Measurements from ENCODE around the gene RCL1.
A peak's percentile ranks its signal among the peaks of the same experiment; 100 is the strongest.
"Not testable (repeated sequence)": the region's sequence is repeated elsewhere in the genome, so short reads cannot be mapped to it uniquely, and the experiment has no call there.

The RCL1 gene

DNA sequence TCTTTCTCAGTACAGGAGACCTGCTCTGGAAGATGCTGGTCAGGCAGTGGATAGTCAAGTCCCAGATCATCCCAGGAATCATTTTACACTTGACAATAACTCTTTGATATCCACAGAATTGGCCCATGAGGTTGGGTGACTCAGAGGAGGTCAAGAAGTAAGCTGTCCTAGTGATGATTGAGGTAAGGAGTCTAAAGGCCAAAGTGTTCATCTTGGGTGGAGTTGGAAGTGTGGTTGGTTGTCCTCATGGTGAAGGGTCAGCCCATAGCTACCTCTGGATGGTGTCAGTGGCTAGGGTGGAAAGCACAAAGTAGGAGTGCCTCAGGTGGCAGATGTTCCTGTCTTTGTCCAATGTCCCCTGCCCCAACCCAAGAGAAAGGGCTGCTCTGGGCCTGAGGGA lies 24.1 kb upstream of the RCL1 start:
- H3K9me3 Mint-ChIP-seq = no peaks in the 10 kb centered on the region
- no peak for DNase-seq (ENCODE audit: low spot score)
- no peak overlapping the region for H3K27ac Mint-ChIP-seq
- H3K27me3 Mint-ChIP-seq (ENCODE audit: low read depth) = no peaks in the 10 kb centered on the region
- peaks cover 11% of the 10 kb centered on the region for H3K4me1 Mint-ChIP-seq (ENCODE audit: low read depth)
- H3K4me3 Mint-ChIP-seq = no peak overlapping the region
- no peaks in the 10 kb centered on the region for H3K36me3 Mint-ChIP-seq (ENCODE audit: low read depth)

DNA sequence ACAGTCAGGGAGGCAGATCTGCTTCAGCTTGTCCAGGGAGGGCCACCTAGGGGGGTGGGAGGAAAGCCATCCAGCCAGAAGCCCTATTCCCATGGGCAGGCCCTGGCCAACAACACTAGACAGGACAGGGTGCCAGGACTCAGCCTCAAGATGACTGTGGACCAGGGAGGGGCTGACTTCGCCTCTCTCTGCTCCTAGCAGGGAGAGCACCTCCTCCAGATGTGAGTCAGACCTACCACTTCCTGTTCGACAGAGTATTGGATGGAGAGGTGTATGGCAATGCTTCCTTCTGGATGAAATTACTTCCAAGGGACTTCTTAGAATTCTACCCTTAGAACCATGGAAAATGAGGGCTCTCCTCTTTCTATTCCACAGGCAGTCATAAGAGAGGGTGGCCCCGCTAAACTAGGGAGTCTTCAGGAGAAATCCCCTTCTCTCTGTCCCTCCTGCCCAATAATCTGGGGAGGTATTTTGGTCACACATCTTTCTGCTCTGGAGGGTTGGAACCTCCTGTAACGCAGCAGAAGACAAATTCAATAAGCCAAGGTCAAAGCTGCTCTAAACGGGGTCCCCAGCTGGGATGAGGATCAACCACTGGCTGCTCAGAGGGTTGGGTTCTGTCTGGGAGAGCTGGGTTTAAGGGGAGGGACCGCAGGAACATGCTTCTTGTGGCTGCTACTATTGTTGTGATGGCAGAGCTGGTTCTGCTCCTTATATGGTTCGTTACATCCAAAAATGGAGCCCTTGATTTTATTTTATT lies 23.2 kb upstream of the RCL1 start:
- no peak overlapping the region for H3K4me3 Mint-ChIP-seq
- no peaks in the 10 kb centered on the region for H3K27me3 Mint-ChIP-seq (ENCODE audit: low read depth)
- DNase-seq (ENCODE audit: low spot score) = no peak
- H3K4me1 Mint-ChIP-seq (ENCODE audit: low read depth) = peaks cover 10% of the 10 kb centered on the region
- H3K9me3 Mint-ChIP-seq = no peaks in the 10 kb centered on the region
- H3K27ac Mint-ChIP-seq = no peak overlapping the region
- no peaks in the 10 kb centered on the region for H3K36me3 Mint-ChIP-seq (ENCODE audit: low read depth)

DNA sequence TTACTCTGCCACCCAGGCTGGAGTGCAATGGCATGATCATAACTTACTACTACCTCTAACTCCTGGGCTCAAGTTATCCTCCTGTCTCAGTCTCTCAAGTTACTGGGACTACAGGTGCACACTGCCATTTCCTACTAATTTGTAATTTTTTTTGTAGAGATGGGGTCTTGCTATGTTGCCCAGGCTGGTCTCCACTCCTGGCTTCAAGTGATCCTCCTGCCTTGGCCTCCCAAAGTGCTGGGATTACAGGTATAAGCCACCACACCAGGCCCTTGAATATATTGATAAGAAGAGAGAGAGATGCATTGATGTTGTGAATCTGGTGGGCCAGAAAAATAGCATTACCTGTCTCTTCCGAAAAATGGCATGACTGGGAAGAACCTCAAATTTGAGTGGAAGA lies 21.0 kb upstream of the RCL1 start:
- Mint-ChIP-seq H3K4me1 (ENCODE audit: low read depth) (peaks cover 10% of the 10 kb centered on the region), H3K27me3 (ENCODE audit: low read depth) (peaks cover 4% of the 10 kb centered on the region), H3K4me3 (no peak overlapping the region), H3K9me3 (no peaks in the 10 kb centered on the region), H3K27ac (no peak overlapping the region), H3K36me3 (ENCODE audit: low read depth) (no peaks in the 10 kb centered on the region)
- no peak for DNase-seq (ENCODE audit: low spot score)

DNA sequence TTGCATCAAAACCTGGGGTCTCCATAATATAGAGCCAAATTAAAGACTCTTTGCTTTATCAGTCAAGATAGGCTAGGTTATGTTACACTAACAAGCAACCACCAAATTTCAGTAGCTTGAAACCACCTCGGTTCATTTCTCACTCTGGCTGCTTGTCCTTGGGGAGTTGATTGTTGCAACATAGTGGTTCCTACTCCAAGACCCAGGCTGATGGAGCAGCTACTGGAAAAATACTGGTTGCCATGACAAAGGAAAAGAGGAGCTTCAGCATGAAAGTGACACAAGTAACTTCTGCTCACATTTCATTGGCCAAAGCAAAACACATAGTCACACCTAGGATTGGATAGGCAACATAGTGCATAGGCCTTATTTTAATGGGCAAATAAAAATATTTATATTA lies 18.5 kb upstream of the RCL1 start:
- Mint-ChIP-seq H3K27ac (no peak overlapping the region), H3K4me1 (ENCODE audit: low read depth) (peaks cover 4% of the 10 kb centered on the region), H3K4me3 (no peak overlapping the region), H3K36me3 (ENCODE audit: low read depth) (no peaks in the 10 kb centered on the region), H3K27me3 (ENCODE audit: low read depth) (peaks cover 4% of the 10 kb centered on the region), H3K9me3 (no peaks in the 10 kb centered on the region)
- no peak for DNase-seq (ENCODE audit: low spot score)

DNA sequence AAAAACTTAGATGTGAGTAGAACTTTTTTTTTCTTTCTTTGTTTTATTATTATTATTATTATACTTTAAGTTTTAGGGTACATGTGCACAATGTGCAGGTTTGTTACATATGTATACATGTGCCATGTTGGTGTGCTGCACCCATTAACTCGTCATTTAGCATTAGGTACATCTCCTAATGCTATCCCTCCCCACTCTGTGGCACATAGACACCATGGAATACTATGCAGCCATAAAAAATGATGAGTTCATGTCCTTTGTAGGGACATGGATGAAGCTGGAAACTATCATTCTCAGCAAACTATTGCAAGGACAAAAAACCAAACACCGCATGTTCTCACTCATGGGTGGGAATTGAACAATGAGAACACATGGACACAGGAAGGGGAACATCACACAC lies 17.8 kb upstream of the RCL1 start:
- not testable (repeated sequence) for H3K9me3 Mint-ChIP-seq; DNase-seq (ENCODE audit: low spot score); H3K27me3 Mint-ChIP-seq (ENCODE audit: low read depth); H3K36me3 Mint-ChIP-seq (ENCODE audit: low read depth); H3K4me3 Mint-ChIP-seq; H3K4me1 Mint-ChIP-seq (ENCODE audit: low read depth); H3K27ac Mint-ChIP-seq

DNA sequence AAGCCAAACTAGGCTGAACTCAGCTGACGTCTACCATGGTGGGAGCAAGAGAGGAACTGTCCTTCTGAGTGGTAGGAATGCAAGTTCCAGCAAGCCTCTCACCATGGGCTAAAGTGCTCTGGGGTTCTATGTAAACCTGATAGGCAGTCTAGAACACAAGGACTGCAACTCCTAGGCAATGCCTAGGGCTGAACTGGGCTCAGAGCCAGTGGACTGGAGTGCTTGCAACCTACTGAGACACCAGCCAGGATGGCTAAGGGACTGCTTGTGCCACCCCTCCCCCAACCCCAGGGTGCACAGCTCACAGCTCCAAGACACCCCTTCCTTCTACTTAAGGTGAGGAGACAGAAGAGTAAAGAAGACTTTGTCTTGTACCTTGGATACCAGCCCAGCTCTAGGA lies 12.1 kb upstream of the RCL1 start:
- H3K4me3 Mint-ChIP-seq = no peak overlapping the region
- peaks cover 2% of the 10 kb centered on the region for H3K4me1 Mint-ChIP-seq (ENCODE audit: low read depth)
- no peaks in the 10 kb centered on the region for H3K36me3 Mint-ChIP-seq (ENCODE audit: low read depth)
- no peaks in the 10 kb centered on the region for H3K9me3 Mint-ChIP-seq
- H3K27ac Mint-ChIP-seq = no peak overlapping the region
- no peak for DNase-seq (ENCODE audit: low spot score)
- H3K27me3 Mint-ChIP-seq (ENCODE audit: low read depth) = peaks cover 19% of the 10 kb centered on the region

DNA sequence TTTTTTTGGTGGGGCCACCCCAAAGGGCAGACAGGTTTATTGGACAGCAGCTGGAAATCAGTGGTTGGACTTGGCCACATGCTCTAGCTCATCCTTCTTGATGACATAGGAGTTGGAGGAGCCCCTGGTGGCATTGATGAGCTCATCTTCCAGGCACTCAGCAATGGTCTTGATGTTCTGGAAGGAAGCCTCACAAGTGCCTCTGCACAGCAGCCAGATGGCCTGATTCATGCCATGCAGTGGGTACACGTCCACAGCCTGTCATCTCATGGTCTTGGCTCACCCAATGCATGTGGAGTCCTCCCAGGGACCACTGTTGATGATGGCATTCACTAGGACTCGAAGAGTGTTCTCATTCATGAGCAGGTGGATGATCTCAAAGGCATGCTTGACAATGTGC lies 11.3 kb upstream of the RCL1 start:
- peaks cover 2% of the 10 kb centered on the region for H3K4me1 Mint-ChIP-seq (ENCODE audit: low read depth)
- H3K27me3 Mint-ChIP-seq (ENCODE audit: low read depth) = peaks cover 18% of the 10 kb centered on the region
- no peak overlapping the region for H3K27ac Mint-ChIP-seq
- no peak for DNase-seq (ENCODE audit: low spot score)
- no peaks in the 10 kb centered on the region for H3K9me3 Mint-ChIP-seq
- H3K4me3 Mint-ChIP-seq = no peak overlapping the region
- no peaks in the 10 kb centered on the region for H3K36me3 Mint-ChIP-seq (ENCODE audit: low read depth)

DNA sequence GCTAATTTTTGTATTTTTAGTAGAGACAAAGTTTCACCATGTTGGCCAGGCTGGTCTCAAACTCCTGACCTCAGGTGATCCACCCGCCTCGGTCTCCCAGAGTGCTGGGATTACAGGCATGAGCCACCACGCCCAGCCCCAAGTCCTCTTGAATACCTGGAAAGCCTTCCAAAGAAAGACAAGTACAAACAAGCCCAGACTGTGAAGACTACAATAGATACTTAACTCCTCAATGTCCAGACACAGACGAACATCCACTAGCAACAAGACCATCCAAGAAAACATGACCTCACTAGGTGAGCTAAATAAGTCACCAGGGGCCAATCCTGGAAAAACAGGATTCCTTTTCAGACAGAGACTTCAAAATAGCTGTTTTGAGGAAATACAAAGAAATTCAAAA lies 9.6 kb upstream of the RCL1 start:
- not testable (repeated sequence) for H3K9me3 Mint-ChIP-seq; H3K36me3 Mint-ChIP-seq (ENCODE audit: low read depth); DNase-seq (ENCODE audit: low spot score); H3K27ac Mint-ChIP-seq; H3K4me1 Mint-ChIP-seq (ENCODE audit: low read depth); H3K4me3 Mint-ChIP-seq
- peaks cover 23% of the 10 kb centered on the region for H3K27me3 Mint-ChIP-seq (ENCODE audit: low read depth)

DNA sequence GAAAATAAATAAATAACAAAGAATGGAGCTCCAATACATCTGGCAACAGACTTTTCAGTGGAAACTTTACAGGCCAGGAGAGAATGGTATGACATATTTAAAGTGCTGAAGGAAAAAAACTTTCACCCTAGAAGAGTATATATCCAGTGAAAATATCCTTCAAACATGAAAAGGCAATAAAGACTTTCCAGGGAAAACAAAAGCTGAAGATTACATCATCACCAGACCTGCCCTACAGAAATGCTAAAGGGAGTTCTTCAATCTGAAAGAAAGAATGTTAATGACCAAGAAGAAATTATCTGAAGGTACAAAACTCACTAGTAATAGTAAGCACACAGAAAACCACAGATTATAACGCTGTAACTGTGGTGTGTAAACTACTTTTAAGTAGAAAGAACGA lies 8.3 kb upstream of the RCL1 start:
- DNase-seq (ENCODE audit: low spot score) = no peak
- H3K27me3 Mint-ChIP-seq (ENCODE audit: low read depth) = peaks cover 22% of the 10 kb centered on the region
- no peaks in the 10 kb centered on the region for H3K36me3 Mint-ChIP-seq (ENCODE audit: low read depth)
- no peak overlapping the region for H3K27ac Mint-ChIP-seq
- no peak overlapping the region for H3K4me3 Mint-ChIP-seq
- H3K4me1 Mint-ChIP-seq (ENCODE audit: low read depth) = peaks cover 7% of the 10 kb centered on the region
- H3K9me3 Mint-ChIP-seq = no peaks in the 10 kb centered on the region

DNA sequence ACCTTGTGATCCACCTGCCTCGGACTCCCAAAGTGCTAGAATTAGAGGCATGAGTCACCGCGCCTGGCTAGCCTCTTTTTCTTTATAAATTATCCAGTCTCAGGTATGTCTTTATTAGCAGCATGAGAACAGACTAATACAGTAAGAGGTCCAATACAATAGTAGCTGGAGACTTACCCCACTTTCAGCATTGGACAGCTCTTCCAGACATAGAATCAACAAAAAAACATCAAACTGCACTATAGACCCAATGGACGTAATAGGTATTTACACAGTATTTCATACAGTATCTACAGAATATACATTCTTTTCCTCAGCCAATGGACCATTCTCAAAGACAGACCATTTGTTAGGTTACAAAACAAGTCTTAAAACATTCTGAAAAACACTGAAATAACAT lies 6.1 kb upstream of the RCL1 start:
- Mint-ChIP-seq H3K36me3 (ENCODE audit: low read depth) (no peaks in the 10 kb centered on the region), H3K27ac (no peak overlapping the region), H3K4me3 (no peak overlapping the region), H3K4me1 (ENCODE audit: low read depth) (peaks cover 15% of the 10 kb centered on the region), H3K27me3 (ENCODE audit: low read depth) (peaks cover 16% of the 10 kb centered on the region), H3K9me3 (no peaks in the 10 kb centered on the region)
- DNase-seq (ENCODE audit: low spot score) = no peak

DNA sequence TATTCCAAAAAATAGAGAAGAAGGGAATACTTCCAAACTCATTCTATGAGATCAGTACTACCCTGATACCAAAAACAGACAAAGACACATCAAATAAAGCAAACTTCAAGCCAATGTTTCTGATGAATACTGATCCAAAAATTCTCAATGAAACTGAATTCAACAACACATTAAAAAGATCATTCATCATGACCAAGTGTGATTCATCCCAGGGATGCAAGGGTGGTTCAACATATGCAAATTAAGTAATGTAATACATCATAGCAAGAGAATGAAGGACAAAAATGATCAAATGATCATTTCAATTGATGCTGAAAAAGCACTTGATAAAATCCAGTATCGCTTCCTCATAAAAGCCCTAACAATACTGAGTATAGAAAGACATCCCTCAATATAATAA lies 4.9 kb upstream of the RCL1 start:
- Mint-ChIP-seq H3K27me3 (ENCODE audit: low read depth) (peaks cover 16% of the 10 kb centered on the region), H3K27ac (no peak overlapping the region), H3K4me3 (no peak overlapping the region), H3K36me3 (ENCODE audit: low read depth) (no peaks in the 10 kb centered on the region), H3K4me1 (ENCODE audit: low read depth) (peaks cover 22% of the 10 kb centered on the region), H3K9me3 (no peaks in the 10 kb centered on the region)
- no peak for DNase-seq (ENCODE audit: low spot score)

DNA sequence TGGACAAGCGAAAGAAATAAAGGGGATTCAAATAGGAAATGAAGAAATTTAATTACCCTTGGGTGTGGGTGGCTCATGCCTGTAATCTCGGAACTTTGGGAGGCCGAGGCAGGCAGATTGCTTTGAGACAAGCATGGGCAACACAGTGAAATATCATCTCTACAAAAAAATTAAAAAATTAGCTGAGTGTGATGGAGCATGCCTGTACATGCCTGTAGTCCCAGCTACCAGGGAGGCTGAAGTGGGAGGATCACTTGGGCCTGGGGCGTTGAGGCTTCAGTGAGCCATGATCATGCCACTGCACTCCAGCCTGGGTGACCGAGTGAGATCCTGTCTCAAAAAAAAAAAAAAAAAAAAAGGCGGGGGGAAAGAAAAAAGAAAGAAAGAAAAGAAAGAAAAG lies 4.0 kb upstream of the RCL1 start:
- DNase-seq (ENCODE audit: low spot score) = no peak
- peaks cover 22% of the 10 kb centered on the region for H3K4me1 Mint-ChIP-seq (ENCODE audit: low read depth)
- no peak overlapping the region for H3K27ac Mint-ChIP-seq
- no peak overlapping the region for H3K4me3 Mint-ChIP-seq
- H3K27me3 Mint-ChIP-seq (ENCODE audit: low read depth) = peaks cover 12% of the 10 kb centered on the region
- no peaks in the 10 kb centered on the region for H3K9me3 Mint-ChIP-seq
- no peaks in the 10 kb centered on the region for H3K36me3 Mint-ChIP-seq (ENCODE audit: low read depth)

DNA sequence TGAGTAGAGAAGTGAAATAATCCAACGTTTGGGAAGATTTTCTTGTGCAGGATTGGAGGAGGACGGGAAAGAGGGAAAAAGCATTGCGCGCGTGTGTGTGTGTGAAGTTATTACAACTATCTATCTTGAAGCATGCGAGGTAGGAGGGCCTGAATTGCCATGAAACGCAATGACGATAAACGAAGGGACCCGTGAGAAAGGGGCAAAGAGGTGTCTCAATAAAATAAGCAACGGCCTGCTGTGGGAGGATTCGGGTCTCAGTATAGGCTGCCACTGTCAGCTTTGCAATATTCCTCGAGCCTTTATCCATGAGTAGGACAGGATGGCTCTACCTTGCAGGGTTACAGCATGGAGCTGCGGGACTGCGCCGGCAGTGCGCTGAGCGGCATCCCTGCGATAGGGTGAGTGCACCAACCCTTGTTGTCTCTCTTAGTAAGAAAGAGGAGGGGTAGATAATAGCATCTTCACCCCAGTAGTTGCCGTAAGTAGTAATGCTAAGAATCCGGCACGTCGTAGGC lies 631 bp upstream of the RCL1 start:
- Mint-ChIP-seq H3K4me3 (peak overlapping the region; percentile 79), H3K9me3 (no peaks in the 10 kb centered on the region), H3K4me1 (ENCODE audit: low read depth) (peaks cover 30% of the 10 kb centered on the region), H3K36me3 (ENCODE audit: low read depth) (peaks cover 4% of the 10 kb centered on the region), H3K27ac (peak overlapping the region; percentile 74), H3K27me3 (ENCODE audit: low read depth) (peaks cover 6% of the 10 kb centered on the region)
- DNase-seq (ENCODE audit: low spot score) = no peak

DNA sequence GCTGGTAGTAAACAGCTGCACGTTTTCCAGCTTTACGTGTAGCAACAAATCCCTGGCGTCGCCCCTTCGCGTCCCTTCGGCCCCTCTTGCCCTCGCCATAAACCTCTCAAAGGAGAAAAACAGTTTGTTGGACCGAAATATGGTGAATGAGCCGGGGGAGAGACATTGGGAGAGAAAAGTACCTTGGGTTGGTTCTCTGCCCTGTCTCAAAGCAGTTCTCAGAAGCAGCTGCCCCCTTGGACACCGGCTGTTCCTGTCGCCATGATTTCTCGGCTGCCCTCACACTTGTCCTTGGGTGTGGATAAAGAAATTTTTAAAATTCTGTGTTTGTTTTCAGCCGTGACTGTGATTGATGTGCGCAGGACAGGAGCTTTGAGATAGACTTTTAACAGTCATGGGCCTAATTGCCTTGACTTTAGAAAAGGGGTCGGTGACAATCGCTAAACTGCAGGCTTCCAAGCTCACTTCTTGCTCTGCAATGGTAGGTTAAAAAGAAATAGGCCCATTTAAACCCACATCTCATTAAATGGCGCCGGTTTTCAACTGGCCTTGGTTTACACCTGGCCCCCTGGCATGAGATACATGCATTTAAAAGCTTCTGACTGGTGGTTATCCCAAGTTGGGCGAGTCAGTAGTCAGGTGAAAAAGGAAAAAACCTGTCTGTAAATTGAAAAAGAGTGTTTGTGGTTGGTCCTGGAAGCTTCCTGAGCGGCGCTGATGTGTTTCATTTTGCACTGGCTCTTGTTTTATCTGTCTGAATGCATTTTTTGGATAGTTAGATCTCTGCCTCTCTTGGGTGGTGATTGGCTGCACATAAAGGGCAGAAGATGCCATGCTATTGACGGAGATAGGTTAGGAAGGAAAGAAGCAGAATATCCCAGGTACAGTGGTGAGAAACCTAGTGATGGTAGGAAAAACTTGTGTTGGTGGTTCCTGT lies 983 bp downstream of the RCL1 start:
- no peak for DNase-seq (ENCODE audit: low spot score)
- Mint-ChIP-seq H3K27me3 (ENCODE audit: low read depth) (no peaks in the 10 kb centered on the region), H3K27ac (peak overlapping the region; percentile 49), H3K9me3 (no peaks in the 10 kb centered on the region), H3K36me3 (ENCODE audit: low read depth) (peaks cover 4% of the 10 kb centered on the region), H3K4me3 (peak overlapping the region; percentile 95), H3K4me1 (ENCODE audit: low read depth) (peaks cover 38% of the 10 kb centered on the region)
